Measurements from ENCODE around the gene PNCK.

The PNCK gene

DNA sequence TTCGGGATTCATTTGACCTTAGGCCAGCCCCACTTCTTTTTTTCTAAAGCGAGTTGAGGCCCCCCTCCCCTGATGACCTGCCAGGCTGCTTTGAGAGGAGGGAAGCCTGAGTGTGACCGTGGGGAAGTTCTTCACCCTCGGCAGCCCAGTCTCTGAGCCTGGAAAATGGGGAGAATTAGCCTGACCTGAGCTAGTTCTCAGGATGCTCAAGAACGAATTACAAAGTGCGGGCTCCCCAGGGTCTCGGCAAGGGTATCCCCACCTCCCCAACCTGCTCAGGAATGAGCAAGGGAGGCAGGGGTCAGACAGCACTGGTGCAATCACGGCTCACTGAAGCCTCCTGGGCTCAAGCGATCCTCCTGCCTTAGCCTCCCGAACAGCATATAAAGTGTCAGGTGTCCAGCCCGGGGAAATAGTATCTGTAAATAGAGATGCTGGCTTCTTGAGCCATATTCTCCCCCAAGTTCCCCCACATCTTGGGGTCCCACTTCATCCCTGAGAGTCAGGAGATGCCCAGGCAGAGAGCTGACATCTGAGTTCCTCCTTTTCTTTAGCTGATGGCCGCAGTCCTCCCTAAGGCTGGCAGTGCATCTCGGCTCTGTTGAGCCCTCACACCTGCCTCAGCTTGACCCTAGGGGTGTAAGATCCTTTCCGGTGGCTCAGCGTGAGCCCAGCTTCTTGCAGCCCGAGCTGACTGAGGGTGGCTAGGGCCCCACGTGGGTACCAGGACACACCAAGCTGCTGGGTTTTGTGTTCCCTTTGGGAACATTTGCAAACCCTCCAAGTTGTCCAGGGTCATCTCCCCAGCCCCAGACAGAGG is 25.0 kb downstream of the PNCK start:
- Histone ChIP-seq H3K27me3 (replicated peaks; ENCODE audit: insufficient read depth, low read length) (peaks cover 45% of the 10 kb centered on the region), H3K79me2 (ENCODE audit: low read length) (no peaks in the 10 kb centered on the region), H3K9ac (ENCODE audit: low read length) (no peak overlapping the region), H3K9me3 (replicated peaks; ENCODE audit: insufficient read depth, low read length) (no peaks in the 10 kb centered on the region), H3K4me3 (ENCODE audit: low read length) (no peak overlapping the region), H3K36me3 (replicated peaks; ENCODE audit: insufficient read depth, low read length) (no peaks in the 10 kb centered on the region), H3F3A (ENCODE audit: insufficient read depth, low read length) (no peaks in the 10 kb centered on the region), H2AFZ (ENCODE audit: low read length) (no peak overlapping the region), H3K4me2 (ENCODE audit: low read depth, low read length) (no peak overlapping the region), H3K27ac (ENCODE audit: low read length) (no peak overlapping the region), H3K4me1 (ENCODE audit: low read length) (no peaks in the 10 kb centered on the region), H4K20me1 (ENCODE audit: insufficient read depth, low read length) (no peaks in the 10 kb centered on the region), H3K9me2 (replicated peaks; ENCODE audit: insufficient read depth, low read length) (no peaks in the 10 kb centered on the region)
- TF ChIP-seq EZH2 (optimal IDR thresholded peaks at IDR 0.05; ENCODE audit: low read depth, low read length), result no peak
- no peak for TF ChIP-seq EZH2phosphoT487 (IDR thresholded peaks at IDR 0.05; ENCODE audit: low read length)
- TF ChIP-seq CTCF (IDR thresholded peaks at IDR 0.05; ENCODE audit: low read length), result no peak
- no peak for DNase-seq

DNA sequence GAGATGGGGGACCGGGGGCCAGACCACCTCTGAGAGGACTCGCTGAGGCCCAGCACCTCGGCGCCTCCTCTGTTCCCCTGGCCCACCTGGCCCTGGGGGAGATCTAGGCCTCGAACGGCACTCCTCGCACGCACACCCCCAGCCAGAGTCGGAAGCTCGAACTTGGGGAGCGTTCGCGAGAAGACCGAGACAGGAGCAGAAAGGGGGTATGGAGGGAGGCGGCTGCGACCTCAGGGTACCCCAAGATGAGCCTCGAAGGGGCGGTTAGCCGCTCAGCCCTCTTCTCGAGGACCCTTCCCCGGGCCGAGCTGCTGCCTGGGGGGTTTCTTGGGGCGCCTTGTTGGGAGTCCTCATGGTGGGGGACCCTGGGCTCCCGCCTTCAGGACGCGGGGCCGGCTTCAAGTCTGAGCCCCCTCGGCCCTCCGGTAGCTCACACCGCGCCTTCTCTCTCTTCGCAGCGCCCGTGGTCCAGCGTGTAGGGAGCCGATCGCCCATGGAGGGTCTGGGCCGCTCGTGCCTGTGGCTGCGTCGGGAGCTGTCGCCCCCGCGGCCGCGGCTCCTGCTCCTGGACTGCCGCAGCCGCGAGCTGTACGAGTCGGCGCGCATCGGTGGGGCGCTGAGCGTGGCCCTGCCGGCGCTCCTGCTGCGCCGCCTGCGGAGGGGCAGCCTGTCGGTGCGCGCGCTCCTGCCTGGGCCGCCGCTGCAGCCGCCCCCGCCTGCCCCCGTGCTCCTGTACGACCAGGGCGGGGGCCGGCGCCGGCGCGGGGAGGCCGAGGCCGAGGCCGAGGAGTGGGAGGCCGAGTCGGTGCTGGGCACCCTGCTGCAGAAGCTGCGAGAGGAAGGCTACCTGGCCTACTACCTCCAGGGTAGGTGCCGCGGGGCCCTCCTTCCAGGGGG is 25.9 kb downstream of the PNCK start:
- Histone ChIP-seq H3K27me3 (replicated peaks; ENCODE audit: insufficient read depth, low read length) (peaks cover 53% of the 10 kb centered on the region), H3K4me1 (ENCODE audit: low read length) (no peaks in the 10 kb centered on the region), H3K79me2 (ENCODE audit: low read length) (no peaks in the 10 kb centered on the region), H3K27ac (ENCODE audit: low read length) (no peak overlapping the region), H3K36me3 (replicated peaks; ENCODE audit: insufficient read depth, low read length) (no peaks in the 10 kb centered on the region), H4K20me1 (ENCODE audit: insufficient read depth, low read length) (no peaks in the 10 kb centered on the region), H3K9ac (ENCODE audit: low read length) (no peak overlapping the region), H3K9me2 (replicated peaks; ENCODE audit: insufficient read depth, low read length) (no peaks in the 10 kb centered on the region), H3K4me3 (ENCODE audit: low read length) (no peak overlapping the region), H3K9me3 (replicated peaks; ENCODE audit: insufficient read depth, low read length) (no peaks in the 10 kb centered on the region), H3K4me2 (ENCODE audit: low read depth, low read length) (no peak overlapping the region), H2AFZ (ENCODE audit: low read length) (no peak overlapping the region), H3F3A (ENCODE audit: insufficient read depth, low read length) (no peaks in the 10 kb centered on the region)
- no peak for TF ChIP-seq CTCF (IDR thresholded peaks at IDR 0.05; ENCODE audit: low read length)
- DNase-seq, result no peak

DNA sequence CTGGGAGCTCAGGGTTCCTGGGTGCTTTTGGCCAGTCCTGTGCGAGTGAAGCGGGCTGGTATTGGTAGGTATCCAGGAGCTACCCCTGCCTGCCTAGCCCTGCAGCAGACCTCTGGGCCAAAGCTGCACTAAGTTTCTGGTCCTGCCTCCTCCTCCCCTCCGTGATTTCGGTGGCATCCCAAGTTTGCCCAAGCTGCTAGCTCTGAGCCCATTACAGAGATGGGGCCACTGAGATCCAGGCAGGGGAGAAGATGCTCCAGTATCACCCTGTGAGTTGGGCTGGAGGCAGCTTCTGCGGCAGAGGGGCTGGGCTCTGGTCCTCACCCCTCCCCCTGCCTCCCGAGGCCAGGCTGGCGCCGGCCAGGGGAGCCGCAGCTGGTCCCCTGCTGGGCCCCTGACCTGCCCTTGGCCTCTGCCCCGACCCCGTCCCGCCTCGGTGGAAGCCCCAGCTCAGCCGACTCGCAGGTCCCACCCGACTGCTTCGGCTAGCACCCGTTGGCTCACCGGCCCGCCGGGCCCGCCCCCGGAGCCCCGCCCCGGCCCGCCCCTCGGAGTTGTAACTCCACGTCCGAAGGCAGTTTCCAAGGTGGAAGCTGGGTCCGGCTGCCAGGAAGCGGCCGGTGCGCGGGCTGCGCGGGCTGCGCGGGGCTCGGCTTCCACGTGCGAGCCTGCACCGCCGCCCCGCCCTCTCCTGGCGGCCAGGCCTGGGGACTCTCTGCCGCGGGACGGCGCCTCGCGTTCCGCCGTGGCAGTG is 26.8 kb downstream of the PNCK start, which contains the start of gene DUSP9:
TSS of gene DUSP9 (plus strand) at position 584 of the 754 bp plus-strand sequence. CDS start 751 bp downstream, outside the sequence.
- Histone ChIP-seq H3K4me1 (ENCODE audit: low read length) (no peaks in the 10 kb centered on the region), H3K4me3 (ENCODE audit: low read length) (no peak within 1 kb of the TSS), H3K79me2 (ENCODE audit: low read length) (no peaks in the 10 kb centered on the region), H4K20me1 (ENCODE audit: insufficient read depth, low read length) (no peaks in the 10 kb centered on the region), H3K9me2 (replicated peaks; ENCODE audit: insufficient read depth, low read length) (no peaks in the 10 kb centered on the region), H3K27ac (ENCODE audit: low read length) (no peak within 1 kb of the TSS), H3K27me3 (replicated peaks; ENCODE audit: insufficient read depth, low read length) (peaks cover 56% of the 10 kb centered on the region), H2AFZ (ENCODE audit: low read length) (no peak within 1 kb of the TSS), H3K4me2 (ENCODE audit: low read depth, low read length) (no peak within 1 kb of the TSS), H3F3A (ENCODE audit: insufficient read depth, low read length) (no peaks in the 10 kb centered on the region), H3K9ac (ENCODE audit: low read length) (no peak within 1 kb of the TSS), H3K9me3 (replicated peaks; ENCODE audit: insufficient read depth, low read length) (no peaks in the 10 kb centered on the region), H3K36me3 (replicated peaks; ENCODE audit: insufficient read depth, low read length) (no peaks in the 10 kb centered on the region)
- TF ChIP-seq CTCF (IDR thresholded peaks at IDR 0.05; ENCODE audit: low read length), result no peak
- DNase-seq, result no peak
